GM04504 (cell line): ENCODE results near the gene CREB5.

ENCODE experiments used
- DNase-seq: peaks from one replicate; pipeline ENCODE4 v3.0.0-alpha.2; 2012; ENCODE audit warnings: low read depth

The CREB5 gene

DNA sequence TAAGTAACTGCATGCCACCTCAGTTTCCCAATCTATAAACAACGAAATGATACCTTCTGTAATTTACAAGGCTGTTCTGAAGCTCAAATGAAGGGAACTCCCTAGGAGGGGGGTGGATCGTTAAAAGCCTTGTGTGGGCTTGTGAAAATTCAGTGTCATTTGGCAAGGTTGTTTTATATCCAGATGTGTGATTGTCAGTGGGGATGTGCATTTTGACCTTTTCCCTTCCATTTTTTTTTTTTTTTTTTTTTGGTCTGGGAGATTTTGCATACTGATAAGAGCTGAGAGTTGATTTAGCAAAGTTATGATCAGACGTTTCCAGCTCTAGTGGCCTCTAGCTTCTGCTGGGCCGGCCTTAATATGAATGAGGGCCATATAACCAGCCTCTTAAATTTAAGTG lies 22.8 kb downstream of the CREB5 start:
- DNase-seq = no peak

DNA sequence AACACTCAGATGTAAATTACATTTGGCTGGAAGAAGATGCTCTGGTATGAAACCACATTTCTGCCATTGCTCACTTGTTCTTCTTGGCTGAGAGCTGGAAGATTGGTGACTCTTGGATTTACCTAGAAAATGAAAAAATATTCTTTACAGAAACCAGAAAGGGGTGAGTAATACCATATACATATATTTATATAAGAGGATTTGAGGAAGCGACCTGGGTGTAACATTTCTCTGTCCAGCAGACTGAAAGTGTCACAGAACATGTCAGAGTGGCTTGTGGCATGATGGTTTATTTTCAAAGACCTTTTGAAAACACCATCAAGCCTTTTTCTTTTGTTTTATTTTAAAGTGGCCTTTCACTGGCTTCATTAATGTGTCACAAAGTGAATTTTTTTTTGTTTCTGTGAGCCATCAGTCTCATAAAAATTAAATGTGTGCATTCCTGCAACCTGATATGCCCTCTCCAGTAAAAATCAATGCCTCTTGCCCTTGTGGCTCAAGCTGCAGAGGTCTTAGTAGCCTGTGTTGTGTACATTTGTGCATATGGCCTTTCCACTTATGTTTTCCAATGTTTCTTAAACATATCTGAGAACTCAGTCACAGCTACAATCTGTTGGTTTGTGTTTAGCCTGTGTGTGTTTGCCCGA lies 23.5 kb downstream of the CREB5 start:
- no peak for DNase-seq

DNA sequence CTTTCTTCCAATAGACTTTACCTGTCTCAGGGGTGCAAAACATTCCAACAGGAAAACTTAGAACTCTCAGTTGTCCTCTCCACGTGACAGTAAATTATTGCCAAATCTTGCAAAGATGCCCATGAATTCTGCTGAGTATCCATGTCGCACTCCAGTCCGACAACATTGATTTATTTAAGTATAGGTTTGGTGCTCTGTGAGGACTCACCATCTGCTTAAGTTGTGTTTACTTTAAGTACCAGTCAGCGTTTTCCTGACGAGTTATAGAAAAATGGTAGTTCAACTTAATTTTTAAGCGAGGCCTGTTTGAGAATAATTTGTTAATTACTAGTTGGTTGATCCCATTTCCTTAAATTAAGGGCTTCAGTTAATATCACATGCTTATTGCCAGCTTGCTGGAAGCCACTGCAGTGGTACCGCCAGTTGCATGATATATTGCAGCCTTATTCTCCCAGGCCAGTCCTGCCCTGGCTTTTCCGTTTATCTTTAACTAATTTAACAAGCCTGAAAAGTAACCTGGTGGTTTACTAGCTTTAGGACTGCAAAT lies 27.8 kb downstream of the CREB5 start:
- no peak for DNase-seq

DNA sequence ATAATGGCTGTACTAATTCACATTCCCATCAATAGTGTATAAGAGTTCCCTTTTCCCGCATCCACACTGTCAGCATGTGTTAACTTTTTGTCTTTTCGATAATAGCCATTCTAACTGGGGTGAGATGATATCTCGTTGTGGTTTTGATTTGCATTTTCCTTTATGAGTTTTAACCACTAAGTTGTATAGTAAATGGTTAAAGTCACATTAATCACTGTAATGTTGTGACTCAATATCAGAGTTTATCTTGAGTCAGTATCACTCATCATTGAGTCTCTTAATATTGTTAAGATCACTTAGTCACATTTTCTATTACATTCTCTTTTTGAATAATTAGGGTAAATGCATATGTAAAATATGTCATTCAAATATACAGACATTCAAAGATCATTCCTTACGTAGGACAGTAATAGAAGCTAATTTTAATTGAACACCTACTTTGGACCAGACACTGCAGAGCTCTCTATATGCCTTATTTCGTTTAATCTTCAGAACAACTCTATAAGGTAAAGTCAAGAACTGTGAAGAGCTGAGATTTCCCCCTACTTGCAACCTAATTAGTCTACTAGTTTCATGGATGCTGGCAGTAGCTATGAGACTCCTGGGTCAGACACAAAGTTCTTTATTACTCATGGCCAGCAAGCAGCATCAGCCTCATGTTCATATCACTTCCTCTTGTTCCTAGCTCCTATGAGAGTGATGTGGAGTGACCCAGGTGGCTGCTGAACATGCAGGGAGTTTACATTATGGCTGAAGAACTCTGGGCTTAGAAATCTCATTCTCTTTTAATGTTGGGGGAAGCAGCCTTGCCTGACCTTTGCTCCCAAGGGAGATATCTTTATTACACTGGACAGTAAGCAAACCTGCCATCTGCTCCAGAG lies 30.5 kb downstream of the CREB5 start:
- DNase-seq = no peak

DNA sequence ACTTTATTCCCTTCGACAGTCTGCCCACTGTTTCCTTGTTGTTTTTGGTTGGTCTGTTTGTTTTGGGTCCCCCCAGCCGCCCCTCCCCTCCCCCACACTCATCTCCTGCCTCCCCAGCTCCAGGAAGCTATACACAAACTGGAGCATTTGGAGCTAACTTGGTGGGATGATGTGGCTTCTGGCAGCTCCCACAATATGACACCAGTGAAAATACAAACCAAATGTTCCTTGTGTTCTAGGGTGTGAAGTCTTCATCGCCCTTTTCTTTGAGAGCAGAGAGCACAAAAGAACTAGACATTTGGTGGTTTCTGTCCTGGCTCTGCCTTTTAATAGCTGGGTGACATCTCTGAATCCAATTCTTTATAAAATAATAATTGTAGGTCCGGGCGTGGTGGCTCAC lies 33.8 kb downstream of the CREB5 start:
- DNase-seq = no peak

DNA sequence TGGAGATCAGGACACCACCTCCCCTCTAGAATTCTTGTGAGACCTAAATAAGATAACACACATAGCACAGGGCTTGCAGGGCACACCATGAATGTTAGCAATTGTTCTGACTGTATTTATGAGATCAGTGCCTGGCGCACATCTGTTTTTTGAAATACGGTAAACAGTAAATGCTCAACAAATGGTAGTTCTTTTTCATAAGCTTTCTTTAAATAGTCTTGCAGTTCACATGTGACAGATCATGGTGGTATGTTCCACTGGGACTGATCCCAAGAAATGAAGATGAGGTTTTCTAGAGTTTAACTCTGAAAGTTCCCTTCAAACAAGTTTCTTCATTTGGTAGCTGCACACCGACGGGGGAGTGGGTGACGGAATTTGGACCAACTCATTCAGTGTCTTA lies 34.8 kb downstream of the CREB5 start:
- DNase-seq = no peak

DNA sequence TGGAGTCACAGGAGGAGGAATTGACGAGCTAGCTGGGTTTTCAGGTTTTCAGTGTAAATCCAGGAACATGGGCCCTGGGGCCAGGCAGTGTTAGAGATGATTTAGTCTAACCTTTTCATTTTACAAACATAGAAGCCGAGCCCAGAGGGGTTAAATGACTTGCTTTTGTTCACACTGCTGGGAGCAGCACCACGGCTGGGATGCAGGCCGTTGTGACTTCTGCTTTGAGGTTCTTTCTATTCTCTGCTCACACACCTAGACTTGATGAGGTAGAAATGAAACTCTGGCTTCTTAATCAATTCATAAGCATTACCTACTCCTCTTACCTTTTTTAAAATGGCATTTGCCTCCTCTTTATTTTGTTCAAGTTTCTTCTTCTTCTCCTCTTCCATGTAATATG lies 36.4 kb downstream of the CREB5 start:
- no peak for DNase-seq

DNA sequence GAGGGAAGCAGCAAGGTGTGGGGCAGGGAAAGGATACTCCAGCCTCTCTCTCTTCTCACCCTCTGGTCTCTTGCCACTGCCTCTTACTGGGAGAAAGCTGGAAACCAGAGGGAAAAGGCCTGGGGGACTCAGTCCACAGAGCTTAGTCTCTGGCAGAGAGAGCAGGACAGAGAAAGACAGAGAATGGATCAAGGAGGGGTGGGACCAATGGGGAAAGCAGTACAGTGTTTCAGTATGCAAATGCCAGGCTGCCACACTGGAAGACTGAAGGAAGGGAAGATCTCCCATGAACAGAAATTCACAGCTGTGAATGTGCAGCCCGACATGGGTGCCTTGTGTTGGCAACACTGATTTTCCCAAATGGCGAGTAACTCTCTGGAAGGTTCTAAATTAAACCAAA lies 40.4 kb downstream of the CREB5 start:
- DNase-seq = no peak

DNA sequence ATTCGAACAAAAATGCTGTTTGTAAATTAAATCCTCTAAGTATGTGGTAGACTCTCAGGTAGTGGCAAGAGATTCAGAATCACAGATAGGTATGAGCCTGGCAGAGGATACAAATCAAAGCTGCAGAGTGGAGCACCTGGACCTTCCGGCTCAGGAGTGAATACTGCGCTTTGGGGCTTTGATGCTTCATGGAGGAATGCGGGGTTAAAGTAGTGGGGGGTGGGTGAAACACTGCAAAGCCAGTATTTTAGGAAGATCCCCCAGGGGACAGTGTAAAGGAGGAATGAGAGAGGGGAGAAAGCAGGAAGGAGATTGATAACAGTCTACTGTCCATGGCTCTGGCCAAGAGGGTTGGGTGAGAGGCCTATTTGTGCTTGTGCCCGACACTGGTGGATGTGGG lies 43.2 kb downstream of the CREB5 start:
- no peak for DNase-seq

DNA sequence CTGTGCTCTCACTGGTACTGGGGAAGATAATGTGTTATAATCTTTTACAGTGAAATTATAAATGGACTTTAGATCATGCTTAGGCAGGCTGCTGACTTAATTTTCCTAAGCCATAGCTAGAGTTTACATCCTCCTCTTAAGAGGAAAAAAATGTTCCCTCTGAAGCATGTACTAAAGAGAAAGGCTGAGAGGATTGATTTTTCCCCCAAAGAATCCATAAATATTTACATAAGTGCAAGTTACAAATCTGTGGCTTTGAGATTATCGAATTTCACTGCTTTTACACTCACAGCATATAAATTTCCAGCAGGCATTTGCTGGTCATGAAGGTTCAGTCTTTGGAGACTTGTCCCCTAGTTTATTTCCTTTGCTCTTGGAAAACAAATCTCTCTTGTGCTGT lies 43.7 kb downstream of the CREB5 start:
- DNase-seq = no peak

DNA sequence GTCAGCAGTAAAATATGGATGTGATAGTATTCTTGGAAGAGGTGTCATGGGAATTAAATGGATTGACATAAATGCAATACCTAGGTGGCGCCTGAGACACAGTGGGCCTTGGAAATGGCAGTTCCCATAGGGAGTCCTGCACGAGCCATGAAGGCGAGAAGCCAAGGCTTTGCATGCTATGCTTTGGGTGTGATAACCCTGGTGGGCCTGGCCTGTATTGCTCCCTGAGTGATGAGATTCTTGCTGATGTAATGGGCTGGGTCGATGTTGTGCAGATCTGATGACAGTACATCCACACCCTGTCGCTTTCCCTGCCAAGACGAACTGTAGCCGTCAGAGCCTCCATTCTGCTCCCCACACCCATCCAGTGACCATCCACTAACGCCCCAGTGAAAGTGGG lies 46.4 kb downstream of the CREB5 start:
- DNase-seq = no peak

DNA sequence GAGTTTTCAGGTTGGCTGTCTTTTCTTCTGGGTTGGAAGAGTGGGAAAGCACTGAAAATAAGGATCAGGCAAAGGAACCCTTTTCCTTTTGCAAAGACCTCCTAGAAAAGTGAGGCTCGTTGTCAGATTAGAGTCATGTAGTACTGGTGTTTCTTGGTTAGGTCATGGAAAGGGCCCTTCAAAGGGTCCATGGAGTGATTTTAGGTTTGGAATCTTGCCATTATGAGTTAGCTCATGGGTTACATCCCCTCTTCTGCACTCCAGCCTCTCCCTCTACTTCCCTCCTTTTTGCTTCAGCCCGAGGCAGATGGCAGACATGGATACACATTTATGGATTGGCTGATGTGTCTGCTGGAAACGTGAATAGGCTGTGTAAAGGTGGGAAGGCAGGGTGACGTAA lies 47.0 kb downstream of the CREB5 start:
- DNase-seq = no peak

DNA sequence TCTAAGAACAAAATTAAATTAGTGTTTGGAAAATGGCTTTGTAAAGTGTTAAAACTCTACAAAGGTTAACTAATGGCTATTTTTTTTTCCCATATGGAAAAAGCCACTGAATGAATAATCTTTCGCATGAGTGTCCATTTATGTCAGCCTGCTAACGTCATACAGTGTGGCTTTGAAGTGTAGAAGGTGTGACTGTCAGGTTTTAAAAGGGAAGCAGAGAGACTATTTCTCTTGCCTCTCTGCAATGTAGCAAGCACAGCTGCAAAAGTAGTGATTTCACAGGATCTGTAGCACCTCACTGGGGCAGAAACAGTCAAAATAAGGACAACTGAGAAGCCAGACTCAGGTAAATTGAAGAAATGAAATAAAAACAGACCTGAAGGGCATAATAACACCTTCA lies 53.4 kb downstream of the CREB5 start:
- no peak for DNase-seq

DNA sequence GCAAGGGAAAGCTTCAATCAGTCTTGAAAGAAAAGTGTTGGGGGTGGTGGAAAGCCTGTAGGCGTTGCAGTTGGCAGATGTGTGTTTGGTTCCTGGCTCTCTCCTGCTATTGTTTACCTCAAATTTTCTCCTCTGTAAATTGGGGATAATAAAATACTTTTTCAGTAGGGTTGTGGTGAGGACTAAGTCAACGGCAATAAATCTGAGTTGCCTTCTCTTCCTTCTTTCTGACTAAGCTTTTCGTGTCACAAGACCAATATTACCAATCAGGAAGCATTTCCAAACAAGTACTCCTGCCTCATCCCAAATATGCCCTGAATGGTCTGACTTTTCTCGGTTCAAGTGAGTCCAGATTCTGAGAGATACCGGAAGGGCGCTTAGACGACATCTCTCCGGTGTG lies 54.0 kb downstream of the CREB5 start:
- no peak for DNase-seq

DNA sequence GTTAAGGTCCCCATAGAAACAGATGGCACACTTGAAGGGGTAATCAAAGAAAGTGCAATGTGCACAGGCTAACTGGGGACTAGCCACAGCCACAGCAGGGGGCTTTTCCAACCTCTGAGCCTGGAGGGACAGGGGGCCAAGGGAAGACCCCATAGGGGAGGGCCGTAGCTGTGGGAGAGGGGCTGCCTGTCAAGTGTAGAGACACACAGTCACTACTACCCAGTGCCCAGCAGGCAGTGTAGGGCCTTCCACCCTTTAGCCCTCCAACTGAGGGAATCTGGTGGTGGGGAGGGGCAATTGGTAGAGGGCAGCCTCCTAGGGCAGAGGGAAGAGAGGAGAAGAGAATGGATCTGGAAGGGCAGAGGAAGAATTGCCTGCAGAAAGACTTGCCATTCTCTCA lies 54.6 kb downstream of the CREB5 start:
- DNase-seq = no peak

DNA sequence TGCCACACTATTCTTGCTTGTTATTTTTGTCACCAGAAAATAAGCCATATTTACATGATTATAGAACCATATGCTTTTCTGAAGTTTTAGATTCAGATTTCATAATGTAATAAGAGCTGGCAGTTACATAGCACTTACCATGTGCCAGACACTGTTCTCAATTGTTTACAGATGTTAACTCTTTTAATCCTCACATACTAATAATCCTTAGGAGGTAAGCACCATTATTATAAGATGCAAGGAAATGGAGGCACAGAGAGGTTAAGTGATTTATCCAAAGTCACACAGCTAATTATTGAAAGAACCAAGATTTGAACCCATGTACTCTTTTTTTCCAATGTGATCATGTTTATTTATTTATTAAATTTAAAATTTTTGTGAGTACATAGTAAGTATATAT lies 57.2 kb downstream of the CREB5 start:
- DNase-seq = no peak

DNA sequence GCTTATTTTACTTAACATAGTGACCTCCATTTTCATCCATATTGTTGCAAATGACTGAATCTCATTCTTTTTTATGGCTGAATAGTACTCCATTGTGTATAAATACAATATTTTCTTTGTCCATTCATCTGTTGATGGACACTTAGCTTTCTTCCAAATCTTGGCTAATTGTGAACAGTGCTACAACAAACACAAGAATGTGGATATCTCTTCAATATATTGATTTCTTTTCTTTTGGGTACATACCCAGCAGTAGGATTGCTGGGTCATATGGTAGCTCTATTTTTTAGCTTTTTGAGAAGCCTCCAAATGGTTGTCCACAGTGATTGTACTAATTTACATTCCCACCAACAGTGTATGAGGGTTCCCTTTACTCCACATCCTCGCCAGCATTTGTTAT lies 58.0 kb downstream of the CREB5 start:
- DNase-seq = no peak

DNA sequence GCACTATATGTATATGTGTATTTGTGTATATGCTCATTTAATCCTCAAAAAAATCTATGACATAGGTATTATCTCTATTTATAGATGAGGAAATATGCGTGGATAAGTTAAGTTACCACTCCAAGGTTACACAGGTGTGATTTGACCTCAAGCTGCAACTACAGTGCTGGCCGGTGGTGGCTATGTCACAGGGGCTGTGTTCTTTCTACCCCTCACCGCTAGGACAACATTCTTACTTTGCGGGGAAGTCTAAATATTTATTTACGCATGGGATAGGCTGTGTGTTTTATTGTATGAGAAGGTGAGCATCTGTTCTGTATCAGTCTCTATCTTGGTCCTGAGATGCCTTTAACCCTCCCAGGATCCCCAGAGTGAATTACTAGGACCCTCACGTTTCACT lies 60.0 kb downstream of the CREB5 start:
- DNase-seq = no peak

DNA sequence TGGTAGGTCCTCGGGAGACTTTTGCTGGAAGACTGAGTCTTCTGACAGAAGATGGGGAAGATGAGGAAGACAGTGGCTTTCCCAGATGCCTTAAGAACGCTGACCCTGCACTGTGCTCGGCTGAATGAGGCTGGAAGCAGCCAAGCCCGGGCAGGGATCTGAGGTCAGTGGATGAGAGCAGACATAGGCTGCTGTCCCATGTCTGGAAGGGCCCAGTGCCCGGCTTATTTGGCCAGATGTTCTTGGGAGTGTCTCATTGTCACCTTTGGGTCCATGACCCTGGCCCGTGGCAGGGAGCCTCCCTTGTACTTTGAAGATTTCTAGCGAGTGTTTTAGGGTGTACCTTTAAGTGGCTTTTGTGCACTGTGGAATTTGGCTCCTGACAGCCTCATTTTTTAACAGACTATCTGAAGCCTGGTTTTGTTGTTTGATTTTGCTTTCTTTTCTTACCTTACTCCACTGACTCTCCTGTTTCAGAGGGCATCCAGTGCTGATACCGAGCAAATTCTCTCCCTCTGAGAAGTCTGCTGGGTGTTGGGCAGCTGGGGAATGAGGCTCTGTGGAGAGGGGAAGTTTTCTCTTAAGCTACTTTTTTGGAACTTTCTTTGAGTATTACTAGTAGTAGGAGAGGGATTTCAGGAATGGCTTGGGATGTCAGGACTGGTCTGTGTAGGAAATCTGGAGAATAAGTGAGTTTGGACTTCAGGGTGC lies 61.4 kb downstream of the CREB5 start:
- no peak for DNase-seq

DNA sequence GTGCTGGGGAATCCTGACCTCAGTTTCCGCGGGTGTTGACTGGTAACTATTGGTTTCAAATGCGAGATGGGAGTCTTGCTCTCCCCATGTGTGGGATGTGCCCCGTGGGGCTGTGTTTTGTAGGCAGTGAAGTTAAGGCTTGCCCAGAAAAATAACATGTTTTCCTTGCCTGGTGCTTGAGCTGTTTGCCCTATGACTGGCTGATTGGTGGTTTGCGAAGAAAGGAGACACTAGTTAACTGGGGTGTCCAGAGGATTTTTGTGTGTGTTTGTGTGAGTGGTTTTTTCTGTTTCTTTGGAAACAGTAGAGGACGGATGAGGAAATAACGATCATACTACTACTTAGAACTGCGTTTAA lies 61.9 kb downstream of the CREB5 start:
- DNase-seq = no peak

DNA sequence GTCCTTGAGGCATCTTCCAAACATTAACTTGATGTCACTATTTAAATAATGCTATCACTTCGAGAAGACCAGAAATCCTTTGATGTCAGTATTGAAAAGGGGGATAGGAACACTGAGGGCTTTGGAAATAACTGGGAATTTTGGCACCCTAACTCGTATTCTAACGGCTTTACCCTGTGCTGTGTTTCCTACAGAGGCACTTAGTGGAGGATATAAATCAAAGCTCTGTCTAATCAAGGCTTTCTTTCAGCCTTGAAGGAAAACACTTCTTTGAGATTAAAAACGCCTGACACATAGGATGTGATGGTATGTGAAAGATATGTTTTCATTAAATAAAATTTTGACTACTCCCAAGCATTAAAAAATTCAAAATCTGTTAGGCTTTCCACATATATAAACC lies 62.3 kb downstream of the CREB5 start:
- DNase-seq = no peak

DNA sequence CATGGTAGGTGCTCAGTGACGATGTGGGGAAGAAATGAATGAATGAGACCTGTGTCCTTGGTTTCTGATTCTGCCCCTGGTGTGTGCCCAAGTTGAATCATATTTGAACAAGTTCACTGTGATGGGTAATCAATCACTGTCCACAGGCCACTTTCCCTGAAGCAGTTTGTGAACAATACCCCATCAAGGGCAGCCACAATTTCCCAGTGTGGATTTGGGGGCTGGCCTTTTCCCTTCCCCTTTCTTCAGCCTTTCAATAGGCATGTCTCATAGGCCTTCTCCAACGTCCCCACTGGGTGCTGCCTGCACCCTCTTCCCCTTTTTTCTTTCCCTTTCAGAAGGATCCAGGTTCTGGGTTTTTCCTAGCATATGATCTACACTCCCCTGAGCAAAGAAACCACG lies 64.7 kb downstream of the CREB5 start:
- DNase-seq = no peak

DNA sequence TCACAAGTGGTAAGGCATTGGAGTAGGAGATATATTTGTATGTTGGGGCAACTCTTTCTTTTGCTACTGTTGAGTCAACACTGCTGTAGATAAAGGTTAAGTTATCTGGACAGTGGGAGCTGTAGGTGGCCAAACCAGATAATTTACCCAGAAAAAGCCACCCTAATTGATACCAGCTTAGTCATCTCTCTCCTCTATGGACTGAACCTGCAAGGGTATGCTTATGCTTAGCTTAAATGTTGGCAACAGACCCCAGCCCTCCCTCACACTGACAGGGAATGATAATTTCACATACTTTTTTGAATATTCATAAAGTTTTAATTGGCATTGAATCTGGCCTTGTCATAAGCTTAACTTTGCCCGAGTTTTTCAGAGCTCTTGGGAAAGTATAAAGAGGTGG lies 66.3 kb downstream of the CREB5 start:
- no peak for DNase-seq
